ENCODE measurements around the gene EMSY.

- TF ChIP-seq POLR2AphosphoS5 (IDR thresholded peaks at IDR 0.05; ENCODE audit: low read depth, low read length) (no peak), POLR2A (IDR thresholded peaks at IDR 0.05; ENCODE audit: low read depth, low read length) (no peak), TAF1 (IDR thresholded peaks at IDR 0.05; ENCODE audit: low read depth, low read length) (no peak), SPI1 (IDR thresholded peaks at IDR 0.05; ENCODE audit: low read depth, low read length) (no peak), POU2F2 (IDR thresholded peaks at IDR 0.05; ENCODE audit: low read depth, low read length) (no peak)
Measured at GRCh38 chr11:76568621-76569020, 123.8 kb downstream of the EMSY start.
